Prostate gland (tissue), 2 donors: ENCODE measurements around the gene CPED1.

Experiments
- CTCF ChIP-seq, 4 experiments: fragments of 200-600 bp in 2 of 4; fragments of 450-650 bp in 2 of 4; sonication (generic) in 2 of 4; IDR thresholded peaks; 1 replicate in 3 of 4; 2 replicates in 1 of 4; pipeline ENCODE4 v1.5.1; 2016 to 2019; ENCODE audit warnings: antibody characterized with exemption in 4 of 4, mild to moderate bottlenecking in 2 of 4, moderate library complexity in 2 of 4
- POLR2AphosphoS5 ChIP-seq: sonication (generic); formaldehyde crosslinking; IDR thresholded peaks from one replicate; pipeline ENCODE4 v1.6.1; 2017; ENCODE audit warnings: antibody characterized with exemption

- TF ChIP-seq CTCF (IDR thresholded peaks at IDR 0.05), result no peak
- TF ChIP-seq POLR2AphosphoS5, result no peak
Observed at GRCh38 chr7:121285066-121285667, 296.7 kb downstream of the CPED1 start.
